ENCODE measurements around the gene FSTL5. TPM values are rescaled to one million over a fixed set of nuclear protein-coding genes. Genes with fewer than 3 reads are reported as not detected.

The FSTL5 gene
- total and polyA plus RNA-seq, 10 of the 15 experiments (the other 5 are each of a cell fraction or from before 2014, with no cell fraction given), result 0.04 to 2.4 (median 0.08) TPM; not detected in 4

- TF ChIP-seq DPF2 (IDR thresholded peaks at IDR 0.05), result no peak
- TF ChIP-seq NKRF (conservative IDR thresholded peaks at IDR 0.05), result no peak
- TF ChIP-seq FOXM1 (IDR thresholded peaks at IDR 0.05; ENCODE audit: low read depth, low read length), result no peak
These were observed 706.5 kb downstream of the FSTL5 start (continued) for GRCh38 chr4:161457311-161457710.

GRCh38 chr4:161454860-161455259, 708.9 kb downstream of the FSTL5 start:
- Histone ChIP-seq H3K27ac (ENCODE audit: control insufficient read depth, insufficient read depth) (no peak overlapping the region), H3K9me3 (replicated peaks; ENCODE audit: control insufficient read depth, insufficient read depth, low read length) (no peaks in the 10 kb centered on the region), H3K4me3 (no peak overlapping the region), H3K27me3 (replicated peaks in 1 of 2; ENCODE audit: control insufficient read depth in 2 of 2, insufficient read depth in 2 of 2, low read length in 1 of 2) (no peaks in the 10 kb centered on the region), H2AFZ (ENCODE audit: control insufficient read depth, low read depth, low read length) (no peak overlapping the region), H3K4me2 (ENCODE audit: control insufficient read depth, insufficient read depth) (no peak overlapping the region), H3K36me3 (ENCODE audit: control insufficient read depth in 2 of 2, insufficient read depth in 2 of 2, low read length in 1 of 2) (no peaks in the 10 kb centered on the region), H3K9ac (ENCODE audit: control insufficient read depth, insufficient read depth, low read length) (no peak overlapping the region), H3K4me1 (ENCODE audit: control insufficient read depth, insufficient read depth, low read length) (no peaks in the 10 kb centered on the region), H4K20me1 (ENCODE audit: control insufficient read depth, insufficient read depth) (no peaks in the 10 kb centered on the region), H3K79me2 (ENCODE audit: control insufficient read depth, insufficient read depth, low read length) (no peaks in the 10 kb centered on the region)
- in situ Hi-C loops (cut with MboI) (no loop called here), intact Hi-C loops (cut with micrococcal nuclease; ENCODE audit: unreplicated experiment) (no loop called here)
- ChIA-PET SMC1A (ENCODE audit: uncharacterized antibody, unreplicated experiment) (interaction anchor here (0.6 to 0.9 kb wide), 2 partner anchors 20 to 1695 kb away, joined by 3 read pairs; no protein-coding TSS in a partner anchor), CTCF (interaction anchor here (1.1 kb wide), 1 partner anchor 18 kb away, joined by 3 read pairs; no protein-coding TSS in a partner anchor), POLR2A (no interaction called here), RAD21 (ENCODE audit: unreplicated experiment) (no interaction called here)
- WGBS (ENCODE audit: insufficient coverage, insufficient replicate concordance, low lambda C conversion rate, missing lambda C conversion rate), result 3% methylated on average over 2 of the region's 2 CpGs
- no peak for TF ChIP-seq TARDBP (IDR thresholded peaks at IDR 0.05; ENCODE audit: borderline replicate concordance)
- no peak for TF ChIP-seq YY1 (IDR thresholded peaks at IDR 0.05; ENCODE audit: low read depth, low read length)
- no peak for TF ChIP-seq CBFB (IDR thresholded peaks at IDR 0.05; ENCODE audit: low read depth)
- peak; percentile 93 for TF ChIP-seq MTA2 (IDR thresholded peaks at IDR 0.05; ENCODE audit: low read depth)
- peak; percentile 65 for TF ChIP-seq IKZF1 (conservative IDR thresholded peaks at IDR 0.05)
- TF ChIP-seq DPF2 (IDR thresholded peaks at IDR 0.05), result 0 out of 2 replicates have a peak, but pooled peaks have one; percentile 26
- no peak for TF ChIP-seq ZNF217 (IDR thresholded peaks at IDR 0.05)
- no peak for TF ChIP-seq NRF1 (conservative IDR thresholded peaks at IDR 0.05; ENCODE audit: low read depth, low read length)
- TF ChIP-seq BMI1 (IDR thresholded peaks at IDR 0.05; ENCODE audit: borderline replicate concordance), result 0 out of 2 replicates have a peak, but pooled peaks have one; percentile 28
- TF ChIP-seq POLR2AphosphoS5 (IDR thresholded peaks at IDR 0.05; ENCODE audit: low read length), result no peak
- peak; percentile 60 to 68; a peak in 2 of 4 replicates for TF ChIP-seq IKZF2 (IDR thresholded peaks at IDR 0.05)
- peak; percentile 23 for TF ChIP-seq MEF2B (IDR thresholded peaks at IDR 0.05; ENCODE audit: partially characterized antibody, poor library complexity, severe bottlenecking)
- no peak for TF ChIP-seq SUZ12 (IDR thresholded peaks at IDR 0.05; ENCODE audit: unreplicated experiment)
- no peak for TF ChIP-seq LARP7 (IDR thresholded peaks at IDR 0.05)
- TF ChIP-seq NR2F1 (conservative IDR thresholded peaks at IDR 0.05), result no peak
- peak; percentile 74 for TF ChIP-seq ATF7 (IDR thresholded peaks at IDR 0.05; ENCODE audit: low read depth)
- TF ChIP-seq TCF7 (IDR thresholded peaks at IDR 0.05; ENCODE audit: borderline replicate concordance), result no peak
- no peak for TF ChIP-seq ZBED1 (IDR thresholded peaks at IDR 0.05; ENCODE audit: borderline replicate concordance)
- no peak; the same call in 2 of the 3 replicates for ATAC-seq
- no peak for DNase-seq (ENCODE audit: low read depth, low spot score)
- BruUV-seq (replicated peaks), result no TSS peak
- FAIRE-seq, result no peak

Measured in GM12878 (cell line).